H1 (cell line): Measurements from ENCODE around the gene AOPEP. TPM values are rescaled to one million over a fixed set of nuclear protein-coding genes. Genes with fewer than 3 reads are reported as not detected.

Experiments used
- CTCF ChIA-PET: fragments of 300-600 bp; sonication (Branson Sonifier 250); formaldehyde crosslinking; loops from one replicate; lab custom pipeline; 2021; ENCODE audit not compliant: partially characterized antibody; lab: Charles Lee
- POLR2A ChIA-PET: fragments of 300-600 bp; sonication (Branson Sonifier 250); formaldehyde crosslinking; loops from one replicate; lab custom pipeline; 2021; ENCODE audit warnings: inconsistent platforms; ENCODE audit not compliant: partially characterized antibody; lab: Charles Lee
- DNase-seq, 2 experiments: peaks; one replicate each; pipeline versions ENCODE4 v3.0.0 to v3.0.0-alpha.2; 2010 to 2022; ENCODE audit warnings: low spot score in 2 of 2, low read depth in 1 of 2, mixed read lengths in 1 of 2
- FAIRE-seq: peaks from 2 replicates; lab custom pipeline; 2011; peaks lifted over from hg19 to GRCh38; lab: Jason Lieb, UNC
- H2AFZ ChIP-seq: 2 replicates; pipeline ENCODE4 v1.8.1; 2012; ENCODE audit warnings: low read length, inconsistent platforms
- H2AK5ac ChIP-seq: 2 replicates; pipeline ENCODE4 v1.6.1; 2013; ENCODE audit warnings: low read depth, low read length
- H2BK120ac ChIP-seq: replicated peaks from 2 replicates; pipeline ENCODE3; 2013; ENCODE audit warnings: low read depth, low read length, inconsistent platforms
- H2BK12ac ChIP-seq: 2 replicates; pipeline ENCODE4 v1.6.1; 2013; ENCODE audit warnings: low read depth, low read length
- H2BK15ac ChIP-seq: 2 replicates; pipeline ENCODE4 v1.6.1; 2013; ENCODE audit warnings: low read length
- H2BK20ac ChIP-seq: 2 replicates; pipeline ENCODE4 v1.6.1; 2013; ENCODE audit warnings: low read length
- H2BK5ac ChIP-seq: 2 replicates; pipeline ENCODE4 v1.6.1; 2013; ENCODE audit warnings: low read depth, low read length
- H3K14ac ChIP-seq: 2 replicates; pipeline ENCODE4 v1.6.1; 2013; ENCODE audit warnings: inconsistent platforms; ENCODE audit not compliant: insufficient read length
- H3K18ac ChIP-seq: 2 replicates; pipeline ENCODE4 v1.6.1; 2013; ENCODE audit warnings: low read length; ENCODE audit errors: extremely low read depth
- H3K23ac ChIP-seq: 2 replicates; pipeline ENCODE4 v1.6.1; 2013; ENCODE audit warnings: inconsistent platforms; ENCODE audit not compliant: insufficient read length
- H3K23me2 ChIP-seq: 2 replicates; pipeline ENCODE4 v1.6.1; 2013; ENCODE audit warnings: low read depth, low read length
- H3K27ac ChIP-seq: 2 replicates; pipeline ENCODE4 v1.6.1; 2011; ENCODE audit warnings: low read depth, low read length, inconsistent platforms
- H3K27me3 ChIP-seq, 4 experiments: replicated peaks in 1 of 4; 1 replicate in 1 of 4; 2 replicates in 3 of 4; pipeline versions ENCODE4 v1.6.1 to v1.8.1; 2011 to 2013; ENCODE audit warnings: low read length in 3 of 4, mild to moderate bottlenecking in 3 of 4, inconsistent platforms in 2 of 4, mixed read lengths in 2 of 4, moderate library complexity in 1 of 4; ENCODE audit not compliant: control insufficient read depth in 3 of 4, insufficient read depth in 3 of 4; ENCODE audit errors: extremely low read depth in 1 of 4
- H3K36me3 ChIP-seq, 4 experiments: 2 replicates each; pipeline versions ENCODE4 v1.6.1 to v1.8.1; 2011 to 2013; ENCODE audit warnings: mild to moderate bottlenecking in 4 of 4, low read length in 3 of 4, moderate library complexity in 2 of 4, control low read depth in 1 of 4, inconsistent platforms in 1 of 4; ENCODE audit not compliant: insufficient read depth in 4 of 4, control insufficient read depth in 2 of 4
- H3K4ac ChIP-seq: replicated peaks from 2 replicates; pipeline ENCODE3; 2013; ENCODE audit warnings: low read length, low read depth, mixed read lengths, inconsistent platforms; ENCODE audit not compliant: insufficient read length
- H3K4me1 ChIP-seq, 4 experiments: replicated peaks in 1 of 4; 1 replicate in 1 of 4; 2 replicates in 3 of 4; pipeline versions ENCODE4 v1.6.1 to v1.8.1; 2011 to 2013; ENCODE audit warnings: low read length in 3 of 4, inconsistent platforms in 2 of 4, mixed read lengths in 1 of 4; ENCODE audit not compliant: insufficient read depth in 4 of 4, control insufficient read depth in 3 of 4
- H3K4me2 ChIP-seq, 2 experiments: 2 replicates each; pipeline versions ENCODE4 v1.6.1 to v1.8.1; 2011 to 2013; ENCODE audit warnings: low read depth in 2 of 2, low read length in 2 of 2, control low read depth in 1 of 2, inconsistent platforms in 1 of 2, mild to moderate bottlenecking in 1 of 2; ENCODE audit not compliant: insufficient read depth in 1 of 2
- H3K4me3 ChIP-seq, 4 experiments: fragments of 200-600, 300-600 bp in 1 of 4; sonication (generic), shearing (Covaris generic), sonication (Bioruptor Twin) in 1 of 4; 2 replicates each; pipeline versions ENCODE4 v1.5.1 to v1.8.1; 2011 to 2016; ENCODE audit warnings: low read length in 4 of 4, low read depth in 3 of 4, control low read depth in 2 of 4, inconsistent platforms in 2 of 4, mild to moderate bottlenecking in 2 of 4, mixed read lengths in 1 of 4, moderate library complexity in 1 of 4; ENCODE audit not compliant: insufficient read depth in 2 of 4; ENCODE audit errors: extremely low read depth in 1 of 4
- H3K56ac ChIP-seq: replicated peaks from 2 replicates; pipeline ENCODE3; 2013; ENCODE audit warnings: low read depth, mild to moderate bottlenecking, mixed read lengths, low read length, inconsistent platforms; ENCODE audit not compliant: insufficient read length
- H3K79me1 ChIP-seq: 2 replicates; pipeline ENCODE4 v1.6.1; 2013; ENCODE audit warnings: low read depth, low read length, control low read depth
- H3K79me2 ChIP-seq, 2 experiments: 2 replicates each; pipeline versions ENCODE4 v1.6.1 to v1.8.1; 2012 to 2013; ENCODE audit warnings: low read length in 2 of 2, mild to moderate bottlenecking in 2 of 2, inconsistent platforms in 1 of 2; ENCODE audit not compliant: insufficient read depth in 2 of 2, control insufficient read depth in 1 of 2
- H3K9ac ChIP-seq, 4 experiments: replicated peaks in 1 of 4; 1 replicate in 1 of 4; 2 replicates in 3 of 4; pipeline versions ENCODE4 v1.6.1 to v1.8.1; 2011 to 2013; ENCODE audit warnings: low read depth in 3 of 4, low read length in 3 of 4, control low read depth in 2 of 4, mild to moderate bottlenecking in 2 of 4, moderate library complexity in 2 of 4, inconsistent platforms in 1 of 4; ENCODE audit errors: extremely low read depth in 1 of 4
- H3K9me3 ChIP-seq, 2 experiments: 2 replicates each; pipeline versions ENCODE4 v1.6.1 to v1.8.1; 2012 to 2013; ENCODE audit warnings: mild to moderate bottlenecking in 2 of 2, moderate library complexity in 2 of 2, control low read depth in 1 of 2, inconsistent platforms in 1 of 2, low read depth in 1 of 2, low read length in 1 of 2, mixed read lengths in 1 of 2; ENCODE audit not compliant: insufficient read depth in 2 of 2
- H4K20me1 ChIP-seq, 2 experiments: replicated peaks in 1 of 2; 2 replicates each; pipeline versions ENCODE3 to v1.8.1; 2011 to 2013; ENCODE audit warnings: inconsistent platforms in 2 of 2, low read length in 2 of 2, mild to moderate bottlenecking in 1 of 2; ENCODE audit not compliant: insufficient read depth in 2 of 2, control insufficient read depth in 1 of 2
- H4K5ac ChIP-seq: 2 replicates; pipeline ENCODE4 v1.6.1; 2013; ENCODE audit warnings: low read length, low read depth, mixed read lengths, inconsistent platforms; ENCODE audit not compliant: insufficient read length
- H4K8ac ChIP-seq: 2 replicates; pipeline ENCODE4 v1.8.0; 2013; ENCODE audit warnings: mild to moderate bottlenecking, moderate library complexity, low read length, inconsistent platforms; ENCODE audit not compliant: insufficient read depth; ENCODE audit errors: extremely low read depth
- H4K91ac ChIP-seq: replicated peaks from 2 replicates; pipeline ENCODE3; 2013; ENCODE audit warnings: low read length, mixed read lengths, inconsistent platforms; ENCODE audit not compliant: insufficient read length
- ASH2L ChIP-seq: fragments of 200-600, 300-600 bp; sonication (generic); IDR thresholded peaks from one replicate; pipeline ENCODE4 v1.7.1; 2017; ENCODE audit warnings: low read length
- CBX8 ChIP-seq: fragments of 300-800, 300-1000 bp; sonication (generic); IDR thresholded peaks from 2 replicates; pipeline ENCODE4 v1.7.1; 2016; ENCODE audit warnings: low read depth, low read length, borderline replicate concordance
- CHD2 ChIP-seq: IDR thresholded peaks from 2 replicates; pipeline ENCODE4 v1.6.1; 2012; ENCODE audit warnings: low read length, improper control_type of control experiment
- E2F6 ChIP-seq: IDR thresholded peaks from 2 replicates; pipeline ENCODE4 v1.6.1; 2012; ENCODE audit warnings: inconsistent platforms
- GTF2F1 ChIP-seq: IDR thresholded peaks from 2 replicates; pipeline ENCODE4 v1.6.1; 2012; ENCODE audit warnings: low read depth, low read length, improper control_type of control experiment, borderline replicate concordance
- HDAC2 ChIP-seq, 2 experiments: fragments of 300-600 bp in 1 of 2; sonication (generic) in 1 of 2; IDR thresholded peaks; 2 replicates each; pipeline ENCODE4 v1.6.1; 2011 to 2012; ENCODE audit warnings: low read depth in 2 of 2, low read length in 2 of 2, mild to moderate bottlenecking in 2 of 2, moderate library complexity in 2 of 2, borderline replicate concordance in 1 of 2, inconsistent platforms in 1 of 2
- HDAC6 ChIP-seq: IDR thresholded peaks from one replicate; pipeline ENCODE4 v1.7.1; 2012; ENCODE audit warnings: low read depth, mild to moderate bottlenecking, inconsistent platforms, low read length, moderate library complexity
- JUN ChIP-seq: IDR thresholded peaks from 2 replicates; pipeline ENCODE4 v1.6.1; 2011; ENCODE audit warnings: low read depth, mild to moderate bottlenecking, improper control_type of control experiment, low read length
- POLR2AphosphoS5 ChIP-seq: IDR thresholded peaks from 2 replicates; pipeline ENCODE4 v1.6.1; 2011; ENCODE audit warnings: low read depth, low read length
- RBBP5 ChIP-seq: IDR thresholded peaks from 2 replicates; pipeline ENCODE4 v1.7.1; 2012; ENCODE audit warnings: low read depth, mild to moderate bottlenecking, inconsistent platforms, low read length, moderate library complexity, borderline replicate concordance
- SIRT6 ChIP-seq: IDR thresholded peaks from one replicate; pipeline ENCODE4 v1.7.1; 2012; ENCODE audit warnings: low read length, inconsistent platforms
- SIX5 ChIP-seq: IDR thresholded peaks from 2 replicates; pipeline ENCODE4 v1.6.1; 2011; ENCODE audit warnings: mild to moderate bottlenecking, low read depth, low read length
- TAF7 ChIP-seq: optimal IDR thresholded peaks from 2 replicates; pipeline ENCODE3; 2011; ENCODE audit warnings: low read depth, mild to moderate bottlenecking, inconsistent platforms, low read length, moderate library complexity, borderline replicate concordance
- WGBS, 2 experiments: shearing (Covaris generic) in 1 of 2; methylation state at CpG; one replicate each; pipeline versions ENCODE4 v1.1.6 to v1.1.7; 2013 to 2015; ENCODE audit warnings: low lambda C conversion rate in 2 of 2, mixed read lengths in 2 of 2, inconsistent platforms in 1 of 2, low coverage in 1 of 2, missing lambda C conversion rate in 1 of 2; ENCODE audit not compliant: insufficient replicate concordance in 2 of 2, insufficient coverage in 1 of 2, insufficient read length in 1 of 2; ENCODE audit errors: extremely low coverage in 1 of 2, missing lambda C conversion rate in 1 of 2; 5-methylcytosine and 5-hydroxymethylcytosine counted together
- polyA plus RNA-seq, 7 experiments: library from polyadenylated mRNA; depleted of rRNA in 3 of 7; stranded (reverse) in 5 of 7; unstranded in 2 of 7; fragments of >200 nt in 5 of 7; fragments of 200-250 nt in 2 of 7; gene quantifications; 1 replicate in 5 of 7; 2 replicates in 1 of 7; 4 replicates in 1 of 7; pipeline versions ENCODE4 v1.2.1 to v1.2.3, GENCODE V29; 2011 to 2013; ENCODE audit warnings: missing spikeins in 2 of 7, mixed read lengths in 2 of 7
- total RNA-seq: library from RNA; stranded (reverse); fragmentation: NEBNext Ultra II Directional; extraction: Animal tissue kit (Norgen Biotek cat#: 25700); gene quantifications from 2 replicates; pipeline ENCODE4 v1.2.1, GENCODE V29; 2021

Gene AOPEP
- total and polyA plus RNA-seq, 2 of the 8 experiments (the other 6 are each of a cell fraction or from before 2014, with no cell fraction given): 6.1 to 14.3 TPM

DNA sequence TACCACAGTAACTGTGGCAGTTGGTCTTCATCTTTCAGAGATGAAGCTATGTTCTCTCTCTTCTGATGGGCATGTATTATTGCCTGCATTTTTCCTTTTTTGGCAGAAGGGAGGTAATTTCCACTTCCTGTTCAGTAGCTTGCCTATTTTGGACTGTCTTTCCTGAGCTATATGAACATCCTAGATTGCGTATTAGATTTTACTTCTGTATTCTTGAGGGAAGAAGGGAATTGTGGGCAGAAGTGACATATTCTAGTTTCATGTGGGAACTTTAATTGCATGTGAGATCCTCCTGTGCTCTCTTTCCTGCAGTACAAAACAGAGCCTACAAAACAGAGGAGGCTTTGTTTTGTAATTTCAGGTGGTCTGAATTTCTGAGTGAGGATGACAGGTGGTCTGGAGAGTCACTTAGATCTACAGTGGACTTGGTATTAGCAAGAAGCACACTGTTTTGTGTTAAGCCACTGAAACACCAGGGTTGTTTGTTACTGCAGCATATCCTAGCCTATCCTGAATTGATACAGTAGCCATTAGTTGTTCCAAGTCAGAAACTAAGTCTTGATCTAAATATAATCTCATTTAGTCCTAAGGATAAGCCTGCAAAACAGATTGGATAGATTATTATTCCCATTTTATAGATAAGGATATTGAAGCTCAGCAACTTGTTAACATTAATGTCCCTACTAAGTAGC, 68.1 kb downstream of the AOPEP start:
- H3K79me2 ChIP-seq: no peaks in the 10 kb centered on the region
- H2BK5ac ChIP-seq: no peak overlapping the region
- no peak overlapping the region for H3K56ac ChIP-seq
- H3K23ac ChIP-seq: no peak overlapping the region
- H3K9ac ChIP-seq: no peak overlapping the region
- ChIA-PET CTCF (interaction anchor here (0.8 to 0.9 kb wide), 3 partner anchors 12 to 297 kb away, joined by 3 read pairs; no protein-coding TSS in a partner anchor), POLR2A (no interaction called here)
- no peak for FAIRE-seq
- H2AK5ac ChIP-seq: no peak overlapping the region
- H4K5ac ChIP-seq: no peak overlapping the region
- no peak overlapping the region for H4K8ac ChIP-seq
- 89% methylated on average over 1 of the region's 1 CpG; no CpG with 5 or more reads in 1 of the 2 experiments for WGBS, 2 experiments
- no peak for DNase-seq
- H3K4me3 ChIP-seq: no peak overlapping the region
- H3K23me2 ChIP-seq: no peaks in the 10 kb centered on the region
- no peaks in the 10 kb centered on the region for H3K9me3 ChIP-seq
- H2BK15ac ChIP-seq: no peak overlapping the region
- H2BK12ac ChIP-seq: no peak overlapping the region
- H3K27me3 ChIP-seq: no peaks in the 10 kb centered on the region
- no peak overlapping the region for H4K91ac ChIP-seq
- H3K4me1 ChIP-seq: no peaks in the 10 kb centered on the region
- H3K27ac ChIP-seq: no peak overlapping the region
- H3K4ac ChIP-seq: no peak overlapping the region
- no peak overlapping the region for H2AFZ ChIP-seq
- no peaks in the 10 kb centered on the region; a peak in 3 of 8 replicates for H3K36me3 ChIP-seq
- no peak overlapping the region for H3K18ac ChIP-seq
- no peaks in the 10 kb centered on the region for H4K20me1 ChIP-seq
- H2BK20ac ChIP-seq: no peak overlapping the region
- no peak overlapping the region for H3K4me2 ChIP-seq
- H3K79me1 ChIP-seq: no peaks in the 10 kb centered on the region
- no peak overlapping the region for H3K14ac ChIP-seq
- H2BK120ac ChIP-seq: no peak overlapping the region
- no peak for TF ChIP-seq SIRT6
- no peak for TF ChIP-seq SIX5
- no peak for TF ChIP-seq JUN
- TF ChIP-seq ASH2L: no peak
- no peak for TF ChIP-seq GTF2F1
- TF ChIP-seq CBX8: no peak
- no peak for TF ChIP-seq CHD2
- TF ChIP-seq E2F6: no peak
- no peak for TF ChIP-seq TAF7
- no peak for TF ChIP-seq HDAC2 (IDR thresholded peaks at IDR 0.05; ENCODE audit: borderline replicate concordance in 1 of 2, low read depth in 2 of 2, low read length in 2 of 2)
- TF ChIP-seq RBBP5: no peak
- TF ChIP-seq POLR2AphosphoS5: no peak
- TF ChIP-seq HDAC6: no peak
